Activated CD8-positive, alpha-beta memory T cell treated with anti-CD3 and anti-CD28 coated beads for 4 hours (primary cell): ENCODE results near the gene LPA.
"Not testable (repeated sequence)": the region's sequence is repeated elsewhere in the genome, so short reads cannot be mapped to it uniquely, and the experiment has no call there.

Experiments
- DNase-seq, 2 donors: peaks; one replicate each; pipeline ENCODE4 v3.0.0-alpha.2; 2020; ENCODE audit warnings: low read depth in 2 of 2

Gene LPA

GRCh38 chr6:160667639-160668481, 3.8 kb upstream of the LPA start:
- DNase-seq, result no peak

GRCh38 chr6:160662842-160663241, 1.2 kb downstream of the LPA start:
- no peak for DNase-seq

- no peak for DNase-seq
These were observed 1.6 kb downstream of the LPA start for GRCh38 chr6:160662429-160662828.

- no peak for DNase-seq
These were observed 2.9 kb downstream of the LPA start for GRCh38 chr6:160661216-160661615.

- no peak for DNase-seq
These were observed 4.5 kb downstream of the LPA start for GRCh38 chr6:160659562-160659961.

- DNase-seq, result no peak
These were observed 29.4 kb downstream of the LPA start for GRCh38 chr6:160634706-160635105.

- DNase-seq, result no peak
These were observed 67.9 kb downstream of the LPA start for GRCh38 chr6:160595838-160596832.

- DNase-seq, result not testable (repeated sequence)
These were observed 68.8 kb downstream of the LPA start for GRCh38 chr6:160595297-160595696.

- DNase-seq, result no peak
These were observed 77.7 kb downstream of the LPA start for GRCh38 chr6:160586374-160586773.

- no peak for DNase-seq
These were observed 80.3 kb downstream of the LPA start for GRCh38 chr6:160583794-160584193.

- no peak for DNase-seq
These were observed 82.7 kb downstream of the LPA start for GRCh38 chr6:160581406-160581805.

GRCh38 chr6:160578515-160578914, 85.6 kb downstream of the LPA start:
- DNase-seq, result not testable (repeated sequence)

GRCh38 chr6:160573943-160574342, 90.1 kb downstream of the LPA start:
- no peak for DNase-seq

GRCh38 chr6:160571201-160571600, 92.9 kb downstream of the LPA start:
- not testable (repeated sequence) for DNase-seq

GRCh38 chr6:160544802-160545201, 119.3 kb downstream of the LPA start:
- no peak for DNase-seq

- no peak for DNase-seq
These were observed 128.8 kb downstream of the LPA start for GRCh38 chr6:160535270-160535669.

- peak; percentile 28 to 32 for DNase-seq
These were observed 129.9 kb downstream of the LPA start for GRCh38 chr6:160534050-160534696.

GRCh38 chr6:160532315-160532714, 131.8 kb downstream of the LPA start:
- no peak for DNase-seq

GRCh38 chr6:160531826-160532225, 132.2 kb downstream of the LPA start:
- DNase-seq, result no peak

GRCh38 chr6:160529524-160529923, 134.6 kb downstream of the LPA start:
- not testable (repeated sequence) for DNase-seq

GRCh38 chr6:160523223-160523622, 140.9 kb downstream of the LPA start:
- DNase-seq, result no peak
